Measurements from ENCODE around the gene IDH3B. TPM values are rescaled to one million over a fixed set of nuclear protein-coding genes. Genes with fewer than 3 reads are reported as not detected.
A peak's percentile ranks its signal among the peaks of the same experiment; 100 is the strongest.

Gene IDH3B
- total RNA-seq (2021; ENCODE audit: unreplicated experiment) = 135 TPM
- 146 TPM for polyA plus RNA-seq (2012; ENCODE audit: insufficient read length)
- percentile 87 among the genes with signal in this experiment for Bru-seq, nascent RNA
- BruChase-seq, experiment 1, labeled RNA remaining after a 2-hour chase = percentile 89 among the genes with signal in this experiment
- BruChase-seq, experiment 2, labeled RNA remaining after a 6-hour chase = percentile 94 among the genes with signal in this experiment
- long read RNA-seq, transcript IDH3B-206 (13 exons, 1,279 nt) = minor isoform, 9 of 196 reads
- long read RNA-seq, transcript IDH3B-201 (12 exons, 1,545 nt) = major isoform, 102 of 196 reads
- long read RNA-seq, partial matches to known transcripts = 20 of 196 reads
- long read RNA-seq, other reads (novel, unspliced or antisense) = 61 of 196 reads

DNA sequence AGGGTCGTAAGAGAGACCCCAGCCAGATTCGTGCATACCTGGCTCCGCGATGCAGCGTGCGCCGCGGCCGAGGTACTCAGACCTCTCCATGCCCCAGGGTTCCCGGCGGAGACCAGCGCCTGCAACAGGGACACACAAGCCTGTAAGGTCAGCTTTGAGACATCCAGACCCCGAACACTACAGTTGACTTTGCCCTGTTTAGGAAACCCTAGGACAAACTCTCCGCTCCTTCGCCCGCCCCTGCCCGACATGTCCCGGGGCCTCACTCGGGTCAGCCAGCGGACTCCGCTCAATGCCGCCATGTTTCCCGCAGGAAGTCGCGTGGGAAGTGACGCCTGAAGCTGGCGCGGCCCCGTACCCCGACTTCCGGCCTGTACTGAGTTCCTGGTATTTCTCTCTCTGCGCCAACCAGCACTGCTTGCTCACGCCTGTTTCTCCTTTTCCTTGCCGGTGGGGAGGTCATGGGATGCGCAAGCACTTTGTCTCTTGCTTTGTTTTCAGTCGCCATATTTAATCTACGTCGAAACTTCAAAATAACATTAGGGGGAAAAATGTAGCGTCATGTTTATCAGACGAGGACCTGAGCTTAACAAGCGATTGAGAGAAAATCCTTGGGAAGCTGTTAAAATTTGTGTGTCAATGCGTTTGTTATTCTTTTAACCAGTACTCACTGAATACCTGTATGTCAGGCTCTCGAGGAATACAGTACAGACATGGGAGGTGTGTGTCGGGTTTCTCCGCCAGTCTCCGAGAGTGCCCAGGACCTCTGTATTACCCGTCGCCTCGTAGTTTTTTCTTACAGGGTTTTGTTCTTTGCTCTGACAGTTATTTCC, at the start of gene IDH3B:
Gene IDH3B (minus strand): TSS at position 330 of the 833 bp plus-strand sequence. CDS start 28 bp downstream, at position 302.
- ChIA-PET POLR2A (interaction anchor here (0.7 to 0.8 kb wide), 2 partner anchors 11 to 140 kb away, joined by 3 to 11 read pairs; no protein-coding TSS in a partner anchor), CTCF (interaction anchor here (0.6 kb wide), 1 partner anchor 87 kb away, joined by 10 read pairs; no protein-coding TSS in a partner anchor)
- H3K36me3 ChIP-seq (ENCODE audit: control insufficient read depth, insufficient read depth, low read length) = peaks cover 9% of the 10 kb centered on the region; the same call in 1 of the 2 replicates
- ATAC-seq = peak; percentile 97
- no peak for DNase-seq (ENCODE audit: low read depth, low spot score)
- H3K9me3 ChIP-seq (ENCODE audit: control insufficient read depth, insufficient read depth, low read depth, low read length) = no peaks in the 10 kb centered on the region
- H3K27ac ChIP-seq (ENCODE audit: low read length) = peak within 1 kb of the TSS; percentile 99
- H3K4me1 ChIP-seq (ENCODE audit: control insufficient read depth, insufficient read depth, low read length) = peaks cover 9% of the 10 kb centered on the region
- intact Hi-C loops (cut with micrococcal nuclease; ENCODE audit: unreplicated experiment) = no loop called here
- BruUV-seq (replicated peaks) = TSS peak; percentile 100
- H3K4me3 ChIP-seq (ENCODE audit: low read depth in 2 of 2, low read length in 2 of 2) = peak within 1 kb of the TSS; percentile 65 to 97
- peak; percentile 89; the same call in 1 of the 2 replicates for TF ChIP-seq SIN3A (IDR thresholded peaks at IDR 0.05; ENCODE audit: borderline replicate concordance, insufficient read depth, low read depth, low read length)
- TF ChIP-seq TCF7L2 (IDR thresholded peaks at IDR 0.05; ENCODE audit: low read depth, low read length) = peak; percentile 65
- TF ChIP-seq, protein P1, sequence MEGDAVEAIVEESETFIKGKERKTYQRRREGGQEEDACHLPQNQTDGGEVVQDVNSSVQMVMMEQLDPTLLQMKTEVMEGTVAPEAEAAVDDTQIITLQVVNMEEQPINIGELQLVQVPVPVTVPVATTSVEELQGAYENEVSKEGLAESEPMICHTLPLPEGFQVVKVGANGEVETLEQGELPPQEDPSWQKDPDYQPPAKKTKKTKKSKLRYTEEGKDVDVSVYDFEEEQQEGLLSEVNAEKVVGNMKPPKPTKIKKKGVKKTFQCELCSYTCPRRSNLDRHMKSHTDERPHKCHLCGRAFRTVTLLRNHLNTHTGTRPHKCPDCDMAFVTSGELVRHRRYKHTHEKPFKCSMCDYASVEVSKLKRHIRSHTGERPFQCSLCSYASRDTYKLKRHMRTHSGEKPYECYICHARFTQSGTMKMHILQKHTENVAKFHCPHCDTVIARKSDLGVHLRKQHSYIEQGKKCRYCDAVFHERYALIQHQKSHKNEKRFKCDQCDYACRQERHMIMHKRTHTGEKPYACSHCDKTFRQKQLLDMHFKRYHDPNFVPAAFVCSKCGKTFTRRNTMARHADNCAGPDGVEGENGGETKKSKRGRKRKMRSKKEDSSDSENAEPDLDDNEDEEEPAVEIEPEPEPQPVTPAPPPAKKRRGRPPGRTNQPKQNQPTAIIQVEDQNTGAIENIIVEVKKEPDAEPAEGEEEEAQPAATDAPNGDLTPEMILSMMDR (IDR thresholded peaks at IDR 0.05) = no peak
- TF ChIP-seq POLR2AphosphoS5 (IDR thresholded peaks at IDR 0.05; ENCODE audit: low read depth, low read length) = peak; percentile 98
- TF ChIP-seq, protein P2, sequence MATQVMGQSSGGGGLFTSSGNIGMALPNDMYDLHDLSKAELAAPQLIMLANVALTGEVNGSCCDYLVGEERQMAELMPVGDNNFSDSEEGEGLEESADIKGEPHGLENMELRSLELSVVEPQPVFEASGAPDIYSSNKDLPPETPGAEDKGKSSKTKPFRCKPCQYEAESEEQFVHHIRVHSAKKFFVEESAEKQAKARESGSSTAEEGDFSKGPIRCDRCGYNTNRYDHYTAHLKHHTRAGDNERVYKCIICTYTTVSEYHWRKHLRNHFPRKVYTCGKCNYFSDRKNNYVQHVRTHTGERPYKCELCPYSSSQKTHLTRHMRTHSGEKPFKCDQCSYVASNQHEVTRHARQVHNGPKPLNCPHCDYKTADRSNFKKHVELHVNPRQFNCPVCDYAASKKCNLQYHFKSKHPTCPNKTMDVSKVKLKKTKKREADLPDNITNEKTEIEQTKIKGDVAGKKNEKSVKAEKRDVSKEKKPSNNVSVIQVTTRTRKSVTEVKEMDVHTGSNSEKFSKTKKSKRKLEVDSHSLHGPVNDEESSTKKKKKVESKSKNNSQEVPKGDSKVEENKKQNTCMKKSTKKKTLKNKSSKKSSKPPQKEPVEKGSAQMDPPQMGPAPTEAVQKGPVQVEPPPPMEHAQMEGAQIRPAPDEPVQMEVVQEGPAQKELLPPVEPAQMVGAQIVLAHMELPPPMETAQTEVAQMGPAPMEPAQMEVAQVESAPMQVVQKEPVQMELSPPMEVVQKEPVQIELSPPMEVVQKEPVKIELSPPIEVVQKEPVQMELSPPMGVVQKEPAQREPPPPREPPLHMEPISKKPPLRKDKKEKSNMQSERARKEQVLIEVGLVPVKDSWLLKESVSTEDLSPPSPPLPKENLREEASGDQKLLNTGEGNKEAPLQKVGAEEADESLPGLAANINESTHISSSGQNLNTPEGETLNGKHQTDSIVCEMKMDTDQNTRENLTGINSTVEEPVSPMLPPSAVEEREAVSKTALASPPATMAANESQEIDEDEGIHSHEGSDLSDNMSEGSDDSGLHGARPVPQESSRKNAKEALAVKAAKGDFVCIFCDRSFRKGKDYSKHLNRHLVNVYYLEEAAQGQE (IDR thresholded peaks at IDR 0.05; ENCODE audit: insufficient read depth in 1 of 2, low read depth in 2 of 2, low read length in 1 of 2) = 0 out of 4 replicates have a peak, but pooled peaks of 1 of the 2 experiments have one; percentile 44
- no peaks in the 10 kb centered on the region for H3K27me3 ChIP-seq (ENCODE audit: control insufficient read depth, insufficient read depth, low read length)
- in situ Hi-C loops (cut with HindIII; ENCODE audit: low pct_unique_long_range_greater_than_20kb, low sequenced_read_pairs) = no loop called here

DNA sequence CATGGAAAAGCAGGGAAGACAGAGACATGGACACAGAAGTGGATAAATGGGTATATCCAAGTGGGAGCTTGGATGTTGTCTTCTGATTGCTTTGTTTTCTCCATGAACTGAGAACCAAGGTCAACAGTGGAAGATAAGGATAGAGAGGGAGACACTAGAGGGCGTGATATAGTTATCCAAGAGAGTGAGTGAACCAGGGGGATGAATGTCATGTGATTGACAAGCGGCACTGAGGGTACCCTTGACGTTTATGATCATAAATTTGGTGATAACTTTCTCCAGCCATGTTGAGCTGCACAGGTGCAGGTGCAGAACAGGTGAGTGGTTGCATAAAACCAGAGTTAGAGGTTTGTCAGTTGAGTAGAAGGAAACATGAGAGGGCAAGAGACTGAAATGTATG, 49.3 kb upstream of the IDH3B start:
- DNase-seq (ENCODE audit: low read depth, low spot score) = no peak
- in situ Hi-C loops (cut with HindIII; ENCODE audit: low pct_unique_long_range_greater_than_20kb, low sequenced_read_pairs) = no loop called here
- no peak overlapping the region for H3K4me3 ChIP-seq (ENCODE audit: low read depth in 2 of 2, low read length in 2 of 2)
- peaks cover 3% of the 10 kb centered on the region; the same call in 1 of the 2 replicates for H3K27me3 ChIP-seq (ENCODE audit: control insufficient read depth, insufficient read depth, low read length)
- TF ChIP-seq POLR2AphosphoS5 (IDR thresholded peaks at IDR 0.05; ENCODE audit: low read depth, low read length) = no peak
- TF ChIP-seq, protein P1 (IDR thresholded peaks at IDR 0.05) = no peak; the same call in 1 of the 2 replicates
- TF ChIP-seq SIN3A (IDR thresholded peaks at IDR 0.05; ENCODE audit: borderline replicate concordance, insufficient read depth, low read depth, low read length) = no peak
- TF ChIP-seq, protein P2 (IDR thresholded peaks at IDR 0.05; ENCODE audit: insufficient read depth in 1 of 2, low read depth in 2 of 2, low read length in 1 of 2) = no peak
- TF ChIP-seq TCF7L2 (IDR thresholded peaks at IDR 0.05; ENCODE audit: low read depth, low read length) = no peak
- H3K9me3 ChIP-seq (ENCODE audit: control insufficient read depth, insufficient read depth, low read depth, low read length) = peaks cover 8% of the 10 kb centered on the region; the same call in 1 of the 2 replicates
- intact Hi-C loops (cut with micrococcal nuclease; ENCODE audit: unreplicated experiment) = no loop called here
- ChIA-PET CTCF (interaction anchor here (0.7 kb wide), 1 partner anchor 30 kb away, joined by 3 read pairs; no protein-coding TSS in a partner anchor), POLR2A (no interaction called here)
- no peaks in the 10 kb centered on the region for H3K4me1 ChIP-seq (ENCODE audit: control insufficient read depth, insufficient read depth, low read length)
- peak; percentile 68; the same call in 1 of the 2 replicates for ATAC-seq
- BruUV-seq (replicated peaks) = no TSS peak
- no peak overlapping the region for H3K27ac ChIP-seq (ENCODE audit: low read length)
- H3K36me3 ChIP-seq (ENCODE audit: control insufficient read depth, insufficient read depth, low read length) = no peaks in the 10 kb centered on the region

Data from Panc1 (cell line).